Midbrain (tissue), 1 donor: ENCODE measurements around the gene CFAP100.

Source experiments
- DNase-seq: peaks from one replicate; lab custom pipeline; 2025; lab: John Stamatoyannopoulos, UW

CFAP100 gene

DNA sequence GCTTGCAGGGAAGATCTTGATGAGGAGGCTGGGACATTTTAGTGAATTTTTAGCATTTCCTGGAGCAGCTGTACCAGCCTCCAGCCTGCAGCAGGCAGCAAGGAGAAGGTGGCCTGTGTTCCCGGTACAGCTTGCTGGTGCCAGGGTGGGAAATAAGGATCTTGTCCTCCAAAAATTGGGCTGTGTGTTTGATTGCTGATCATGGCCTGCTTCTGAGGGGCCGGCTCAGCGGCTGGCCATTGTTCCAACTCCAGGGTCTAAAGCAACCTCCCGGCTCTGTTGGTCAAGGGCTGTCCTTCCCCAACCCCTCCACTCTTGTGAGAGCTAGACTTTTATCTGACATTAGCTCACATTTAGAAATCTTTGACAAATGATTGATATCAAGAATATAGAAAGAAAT lies 5.0 kb downstream of the CFAP100 start:
- no peak for DNase-seq

DNA sequence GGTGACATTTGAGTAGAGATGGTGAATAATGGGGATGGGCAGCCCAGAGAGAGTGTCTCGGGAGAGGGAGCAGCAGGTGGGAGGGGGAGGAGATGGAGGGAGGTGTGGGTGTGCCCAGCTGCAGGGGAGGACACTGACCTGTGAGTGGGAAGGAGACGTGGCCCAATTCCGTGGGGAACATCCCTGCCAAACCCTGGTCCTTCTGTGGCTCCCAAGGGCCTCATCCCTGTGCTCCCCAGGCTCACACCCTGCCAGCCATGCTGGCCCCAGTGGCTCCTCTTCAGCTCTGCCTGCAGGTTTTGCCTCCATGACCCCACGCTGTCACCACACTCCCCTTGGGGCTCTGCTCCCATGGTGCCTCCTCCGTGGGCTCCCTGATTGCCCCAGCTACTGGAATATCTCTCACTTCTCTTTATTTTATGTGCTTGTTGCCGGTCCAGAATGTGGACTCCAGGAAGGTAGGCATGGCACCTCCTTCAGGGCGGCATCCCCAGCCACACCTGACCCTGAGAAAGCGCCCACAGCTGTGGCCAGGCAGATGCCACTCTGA lies 7.0 kb downstream of the CFAP100 start:
- no peak for DNase-seq

DNA sequence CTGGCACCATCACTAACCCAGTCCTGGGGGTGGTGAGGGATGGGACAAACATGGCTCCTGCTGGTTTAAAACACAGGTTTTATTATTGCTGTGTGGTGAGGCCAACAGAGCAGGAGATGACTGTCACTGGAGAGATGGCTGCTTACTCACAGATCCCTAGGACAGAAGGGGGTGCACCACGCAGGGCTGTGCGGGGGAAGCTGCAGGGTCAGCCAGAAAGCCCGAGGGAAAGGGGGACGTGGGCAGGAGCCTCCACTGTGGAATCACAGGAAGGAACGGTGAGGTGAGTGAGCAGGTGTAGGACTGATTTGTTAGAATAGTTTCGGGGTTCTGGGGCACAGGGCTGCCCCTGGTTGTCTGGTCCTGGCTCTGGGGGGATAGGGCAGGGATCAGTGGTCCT lies 7.5 kb downstream of the CFAP100 start:
- DNase-seq, result no peak

DNA sequence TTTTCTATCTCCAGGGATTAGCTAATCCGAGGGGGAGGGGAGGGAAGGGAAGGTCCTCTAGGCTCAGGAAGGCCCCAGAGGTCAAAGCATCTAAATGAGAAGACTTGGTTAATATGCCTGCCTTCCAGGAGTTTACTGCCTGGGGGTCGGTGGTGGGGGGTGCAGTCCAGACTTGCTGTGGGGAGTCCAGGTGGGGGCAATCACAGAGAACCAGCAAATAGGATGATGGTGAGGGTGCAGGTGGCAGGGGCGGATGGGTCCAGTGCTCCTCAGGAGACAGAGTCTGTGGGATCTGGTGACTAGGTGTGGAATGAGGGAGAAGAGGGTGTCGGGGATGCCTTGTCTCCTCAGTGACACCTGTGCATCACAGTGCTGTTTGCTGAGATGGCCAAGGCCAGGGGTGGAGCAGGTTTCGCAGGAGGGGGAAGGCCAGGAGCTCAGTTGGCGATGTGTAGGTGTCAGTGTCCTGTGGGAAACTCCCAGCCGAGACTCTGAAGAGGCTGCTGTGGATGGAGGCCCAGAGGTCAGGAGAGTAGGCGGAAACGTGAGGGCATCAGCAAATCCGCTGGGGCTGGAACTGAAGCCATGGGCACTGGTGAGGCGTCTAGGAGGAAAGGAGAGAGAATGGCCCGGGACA lies 8.1 kb downstream of the CFAP100 start:
- DNase-seq, result no peak

DNA sequence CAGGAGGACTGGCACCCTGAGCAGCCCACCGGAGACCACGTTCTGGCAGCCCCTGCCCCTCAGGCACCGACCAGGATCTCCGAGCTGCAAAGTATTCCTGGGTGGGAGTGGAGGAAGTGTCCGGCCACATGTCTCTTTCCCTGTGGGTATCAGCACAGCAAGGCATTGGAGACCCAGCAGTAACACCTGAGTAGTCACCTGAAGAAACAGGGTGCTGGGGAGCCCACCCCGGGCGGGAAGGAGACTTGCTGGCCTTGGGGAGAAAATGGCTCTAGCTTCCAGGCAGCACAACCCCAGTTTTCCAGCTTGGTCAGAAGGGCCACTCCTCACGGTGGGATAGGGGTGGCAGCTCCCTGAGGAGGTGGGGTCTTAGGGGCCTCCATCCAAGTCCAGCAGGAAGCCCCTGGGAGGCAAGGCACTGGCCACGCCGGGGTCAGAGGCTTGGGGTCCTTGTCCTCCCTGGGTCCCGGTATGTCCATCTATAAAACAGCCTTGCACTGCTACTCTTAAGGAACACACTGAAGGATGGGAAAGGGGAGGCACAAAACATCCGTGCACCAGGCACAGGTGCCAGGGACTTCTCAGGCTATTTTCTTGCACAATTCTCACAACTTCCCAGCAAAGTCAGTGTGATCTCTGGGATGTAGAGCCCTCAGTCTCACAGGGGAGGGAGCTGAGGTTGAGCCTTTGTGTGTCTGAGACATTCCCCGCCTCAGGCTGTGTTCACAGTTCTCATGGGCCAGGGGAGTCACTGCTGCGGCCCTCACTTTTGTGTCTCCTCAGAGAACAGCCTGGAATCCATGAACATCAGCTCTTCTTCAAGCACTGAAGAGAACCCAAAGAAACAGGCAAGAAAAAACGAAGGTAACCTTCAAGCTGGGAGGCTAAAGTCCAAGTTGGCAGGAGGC lies 11.9 kb downstream of the CFAP100 start:
- DNase-seq, result no peak

DNA sequence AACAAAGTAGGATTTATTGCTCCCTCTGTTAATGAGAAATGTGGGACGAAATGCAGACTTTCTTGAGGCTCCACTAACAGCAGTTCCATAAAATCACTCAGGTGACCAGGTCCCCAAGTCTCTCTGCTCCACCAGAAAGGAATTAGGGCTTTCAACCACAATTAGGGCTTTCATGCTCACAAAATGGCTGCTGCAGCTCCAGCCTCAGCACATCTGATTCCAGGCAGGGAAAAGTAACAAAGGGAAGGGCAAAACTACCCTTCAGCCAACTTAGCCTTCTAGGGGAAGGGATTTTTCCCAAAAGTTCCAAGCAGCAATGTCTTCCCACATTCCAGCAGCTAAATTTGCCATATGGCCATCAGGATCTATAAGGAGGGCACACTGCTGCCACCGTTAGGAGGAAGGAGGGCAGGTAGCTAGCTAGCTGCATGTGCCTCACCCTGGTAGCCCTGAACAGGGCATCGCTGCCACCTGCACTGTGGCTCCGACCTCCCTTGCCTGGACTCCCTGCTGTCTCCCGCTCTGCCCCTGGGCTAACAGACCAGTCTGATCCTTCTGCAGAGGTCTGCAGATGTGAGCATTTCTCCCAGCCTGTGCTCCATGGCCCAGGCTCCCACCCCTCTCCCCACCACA lies 12.8 kb downstream of the CFAP100 start:
- no peak for DNase-seq

DNA sequence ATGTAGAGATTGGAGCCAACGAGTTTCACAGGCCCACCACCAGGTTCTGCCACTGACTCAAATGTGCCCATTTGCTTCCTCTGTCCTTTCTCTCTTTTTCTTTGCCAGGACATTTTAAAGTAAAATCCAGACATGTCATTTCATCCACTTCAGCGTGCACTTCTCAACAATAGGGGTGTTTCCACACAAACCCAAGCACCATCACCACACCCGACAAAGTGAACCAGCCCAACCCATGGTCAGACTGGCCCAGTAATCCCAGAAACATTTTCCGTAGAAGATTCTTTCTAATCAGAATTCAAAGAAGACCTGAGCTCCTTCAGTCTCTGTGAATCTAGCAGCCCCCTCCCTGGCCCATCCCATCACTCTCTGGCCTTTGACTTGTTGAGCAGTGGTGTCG lies 13.4 kb downstream of the CFAP100 start:
- no peak for DNase-seq

DNA sequence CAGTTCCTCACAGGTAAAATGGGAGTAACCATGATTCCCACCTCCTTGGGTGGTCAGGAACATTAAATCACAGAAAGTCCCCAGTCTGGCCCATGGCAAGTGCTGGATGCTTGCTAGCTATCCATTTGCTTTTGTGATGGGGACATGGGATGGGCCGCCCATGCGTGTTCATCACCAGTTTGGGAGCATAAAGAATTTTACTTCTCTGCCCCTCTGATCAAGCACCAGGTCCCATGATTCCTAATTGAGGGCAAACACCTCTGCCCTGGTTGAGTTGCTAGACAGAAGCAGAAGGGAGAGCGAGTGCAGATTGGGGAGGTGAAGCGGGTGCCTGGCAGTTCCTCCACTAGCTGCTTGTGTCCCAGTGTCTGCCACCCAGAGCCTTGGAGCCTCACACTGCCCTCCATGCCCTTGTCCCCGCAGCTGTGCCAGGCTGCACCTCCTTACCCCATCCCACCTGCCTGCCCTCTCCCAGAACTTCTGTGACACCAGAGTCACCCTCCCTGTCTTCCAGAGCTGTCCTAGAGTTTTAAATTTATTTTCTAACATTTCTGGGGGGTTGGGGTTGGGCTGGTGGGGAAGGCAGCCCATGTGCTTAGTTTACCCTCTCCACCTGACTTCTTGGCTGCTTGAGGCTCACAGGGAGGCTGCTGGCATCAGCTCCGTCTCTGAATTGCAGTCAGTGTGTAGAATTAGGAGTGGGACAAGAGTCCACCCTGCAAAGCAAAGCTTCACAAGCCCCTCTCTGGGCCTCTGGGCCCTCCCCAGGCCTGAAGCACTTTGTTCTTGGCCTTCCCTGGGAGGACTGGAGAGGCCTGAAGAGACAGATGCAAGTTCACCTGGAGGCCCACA lies 18.4 kb downstream of the CFAP100 start:
- no peak for DNase-seq

DNA sequence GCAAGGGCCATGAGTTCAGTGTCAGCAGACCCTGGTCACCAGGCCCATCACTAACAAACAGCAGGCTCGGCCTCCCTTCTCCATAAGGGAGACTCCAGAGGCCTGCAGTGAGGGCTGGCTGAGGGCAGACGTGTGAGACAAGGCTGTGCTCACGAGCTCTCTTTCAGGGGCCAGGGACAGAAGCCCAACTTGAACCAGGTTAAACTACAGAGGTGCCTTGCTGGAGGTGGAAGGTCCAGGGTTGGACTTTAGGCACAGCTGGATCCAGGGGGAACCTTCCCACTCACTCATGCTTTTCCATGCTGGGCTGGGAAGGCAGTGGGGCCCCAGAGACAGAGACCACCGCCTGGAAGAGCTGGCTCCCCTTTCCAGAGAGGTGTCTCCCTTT lies 19.0 kb downstream of the CFAP100 start:
- DNase-seq, result no peak

DNA sequence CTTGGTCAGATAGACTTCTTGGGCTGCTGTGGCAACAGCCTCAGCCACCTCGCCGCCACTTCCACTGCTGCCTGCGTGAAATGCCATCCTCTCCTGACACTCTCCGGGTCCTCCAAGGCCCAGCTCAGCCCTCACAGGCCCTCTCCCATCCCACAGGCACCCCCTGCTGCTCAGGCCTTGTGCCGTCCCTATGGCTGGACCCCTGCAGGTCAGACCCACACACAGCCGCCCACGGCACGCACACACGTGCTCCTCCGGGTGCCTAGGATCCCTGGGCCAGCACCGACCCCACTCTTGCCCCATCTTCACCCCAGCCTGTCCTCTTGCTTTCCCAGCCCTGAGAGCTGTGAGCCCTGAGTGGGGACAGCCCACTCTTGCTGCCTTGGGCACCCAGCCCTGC lies 19.7 kb downstream of the CFAP100 start:
- no peak for DNase-seq

DNA sequence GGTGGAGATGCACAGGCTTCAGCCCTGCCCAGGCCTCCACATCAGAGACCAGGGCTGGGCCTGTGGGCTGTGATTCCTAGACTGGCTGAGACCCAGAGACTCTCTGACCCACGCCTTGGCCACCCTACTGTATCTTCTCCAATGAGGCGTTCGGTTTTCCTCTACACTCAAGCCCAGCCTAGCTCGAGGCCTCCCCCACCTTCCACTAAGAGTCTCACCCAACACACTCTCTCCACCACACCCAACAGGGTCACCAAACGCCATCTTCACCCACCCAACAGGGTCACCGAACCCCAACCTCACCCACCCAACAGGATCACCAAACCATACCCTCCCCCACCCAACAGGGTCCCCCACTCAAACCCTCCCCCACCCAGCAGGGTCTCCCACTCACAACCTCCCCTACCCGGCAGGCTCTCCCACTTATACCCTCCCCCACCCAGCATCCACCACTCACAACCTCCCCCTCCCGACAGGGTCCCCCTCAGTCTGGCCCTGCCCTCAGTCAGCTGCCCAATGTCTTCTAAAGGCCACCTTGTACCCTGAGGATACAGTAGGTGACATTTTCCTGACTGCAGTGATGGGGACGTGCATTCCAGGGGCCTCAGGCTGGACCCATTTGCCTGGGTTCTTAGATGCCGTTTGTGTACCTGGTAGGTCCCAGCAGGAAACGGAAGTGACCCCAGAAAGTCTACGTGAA lies 20.4 kb downstream of the CFAP100 start:
- no peak for DNase-seq

DNA sequence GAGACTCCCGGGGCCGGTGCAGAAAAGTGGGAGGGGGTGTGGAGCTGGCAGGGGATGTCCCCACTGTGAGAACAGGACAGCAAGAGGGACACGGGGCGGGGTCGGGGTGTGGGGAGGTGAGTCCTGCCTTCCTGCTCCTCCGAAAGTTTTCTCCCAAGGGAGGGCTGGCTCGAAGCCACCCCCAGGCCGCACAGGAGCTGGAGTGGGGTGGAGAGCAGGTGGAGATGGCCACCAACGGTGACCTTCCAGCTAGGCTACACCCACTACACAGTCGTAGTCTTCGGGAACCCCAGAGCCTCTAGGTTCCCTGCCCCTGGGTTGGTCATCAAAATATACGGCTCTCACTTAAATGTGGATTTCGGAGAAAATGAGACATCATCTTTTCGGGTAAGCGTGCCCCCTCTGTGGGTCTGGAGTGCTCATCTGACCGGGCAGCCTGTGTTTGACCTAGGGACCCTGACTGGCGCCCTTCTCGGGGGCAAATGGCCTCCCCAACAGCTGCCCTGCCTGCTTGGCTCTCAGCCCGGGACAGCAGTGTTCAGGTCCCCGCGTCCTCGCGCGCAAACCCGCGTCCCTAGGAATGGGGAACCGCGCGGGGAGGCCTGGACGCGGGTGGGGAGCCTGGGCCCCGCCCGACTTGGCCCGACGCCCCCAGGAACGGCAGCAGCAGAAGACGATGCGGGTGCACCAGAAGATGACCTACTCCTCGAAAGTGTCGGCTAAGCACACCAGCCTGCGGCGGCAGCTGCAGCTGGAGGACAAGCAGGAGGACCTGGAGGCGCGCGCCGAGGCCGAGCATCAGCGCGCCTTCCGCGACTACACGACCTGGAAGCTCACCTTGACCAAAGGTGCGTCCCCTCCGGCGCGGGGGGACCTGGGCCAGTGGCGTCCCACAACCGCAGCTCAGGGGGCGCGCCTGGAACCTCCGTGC lies 21.2 kb downstream of the CFAP100 start:
- no peak for DNase-seq

DNA sequence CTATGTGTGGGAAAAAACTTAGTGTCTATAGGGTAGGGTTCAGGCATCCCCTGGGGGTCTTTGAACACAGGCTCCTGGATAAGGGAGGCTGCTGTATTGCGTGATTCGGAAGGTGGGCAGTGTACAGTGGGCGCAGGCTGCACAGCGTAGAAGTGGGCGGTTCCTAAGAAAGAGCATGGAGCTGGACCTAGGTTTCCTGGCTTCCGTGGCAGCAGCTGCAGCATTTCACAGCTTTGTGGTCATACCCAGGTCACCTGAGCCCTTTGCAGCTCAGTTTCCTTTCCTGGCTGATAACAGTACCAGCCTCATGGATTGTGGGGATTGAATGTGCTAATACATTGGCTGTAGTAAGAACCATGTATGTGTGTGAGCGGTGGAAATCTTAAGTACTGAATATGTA lies 22.2 kb downstream of the CFAP100 start:
- no peak for DNase-seq

DNA sequence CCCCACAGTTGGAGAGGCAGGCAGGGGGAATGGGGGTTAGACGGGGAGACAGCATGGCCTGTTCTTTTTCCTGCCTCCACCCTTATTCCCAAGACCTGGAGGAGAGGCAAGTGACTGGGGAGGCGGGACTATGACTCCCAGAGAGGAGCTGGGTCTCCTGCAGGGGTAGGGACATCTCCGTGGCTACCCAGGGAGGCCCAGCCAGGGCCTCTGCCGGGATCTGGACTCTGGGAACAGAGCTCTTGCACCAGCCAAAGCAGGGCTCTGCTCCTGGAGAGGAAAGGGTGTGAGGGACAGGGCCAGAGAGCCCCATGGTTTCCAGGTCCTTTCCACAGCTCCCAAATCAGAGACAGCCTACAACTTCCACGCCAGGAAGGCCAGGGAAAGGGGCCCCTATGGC lies 22.8 kb downstream of the CFAP100 start:
- DNase-seq, result no peak

DNA sequence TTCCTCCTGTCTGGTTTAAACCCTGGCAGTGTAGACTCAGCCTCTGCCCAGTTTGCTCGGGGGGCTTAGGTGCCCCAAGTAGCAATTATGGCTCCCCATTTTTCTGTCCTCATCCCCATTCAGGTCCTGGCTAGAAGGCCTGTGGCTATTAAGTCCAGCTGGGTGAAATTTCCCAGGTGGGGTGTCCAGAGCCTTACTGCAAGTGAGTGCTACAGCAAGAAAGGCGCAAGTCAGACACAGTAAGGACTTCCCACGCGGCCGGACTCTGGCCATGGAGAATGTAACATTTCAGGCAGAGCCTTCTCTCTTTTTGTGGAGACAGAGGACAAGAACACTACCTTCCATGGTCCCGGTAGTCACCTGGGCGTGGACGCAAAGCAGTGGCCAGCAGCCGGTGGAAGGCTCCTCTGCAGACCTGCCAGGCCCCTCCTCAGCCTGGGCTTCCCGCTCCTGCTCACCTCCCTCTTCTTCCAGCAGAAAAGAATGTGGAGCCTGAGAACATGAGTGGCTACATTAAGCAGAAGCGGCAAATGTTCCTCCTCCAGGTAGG lies 23.3 kb downstream of the CFAP100 start:
- no peak for DNase-seq

DNA sequence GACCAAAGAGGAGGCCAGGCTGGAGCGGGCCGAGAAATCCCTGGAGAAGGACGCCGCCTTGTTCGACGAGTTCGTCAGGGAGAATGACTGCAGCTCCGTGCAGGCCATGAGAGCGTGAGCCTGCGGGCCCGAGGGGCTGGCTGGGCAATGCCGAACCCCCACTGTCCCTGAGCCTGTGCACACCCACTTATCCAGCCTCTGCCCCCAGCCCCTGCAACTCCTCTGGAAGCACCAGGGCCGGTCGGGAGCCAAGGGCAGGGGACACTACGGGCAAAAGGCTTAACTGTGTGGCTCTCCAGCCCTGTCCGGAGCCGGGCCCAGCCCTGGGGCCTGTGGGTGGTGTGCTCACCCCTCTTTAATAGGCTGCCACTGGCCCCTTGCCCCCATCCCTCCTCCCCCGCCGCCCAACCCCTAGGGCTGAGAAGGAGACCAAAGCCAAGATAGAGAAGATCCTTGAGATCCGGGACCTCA lies 24.0 kb downstream of the CFAP100 start:
- no peak for DNase-seq

DNA sequence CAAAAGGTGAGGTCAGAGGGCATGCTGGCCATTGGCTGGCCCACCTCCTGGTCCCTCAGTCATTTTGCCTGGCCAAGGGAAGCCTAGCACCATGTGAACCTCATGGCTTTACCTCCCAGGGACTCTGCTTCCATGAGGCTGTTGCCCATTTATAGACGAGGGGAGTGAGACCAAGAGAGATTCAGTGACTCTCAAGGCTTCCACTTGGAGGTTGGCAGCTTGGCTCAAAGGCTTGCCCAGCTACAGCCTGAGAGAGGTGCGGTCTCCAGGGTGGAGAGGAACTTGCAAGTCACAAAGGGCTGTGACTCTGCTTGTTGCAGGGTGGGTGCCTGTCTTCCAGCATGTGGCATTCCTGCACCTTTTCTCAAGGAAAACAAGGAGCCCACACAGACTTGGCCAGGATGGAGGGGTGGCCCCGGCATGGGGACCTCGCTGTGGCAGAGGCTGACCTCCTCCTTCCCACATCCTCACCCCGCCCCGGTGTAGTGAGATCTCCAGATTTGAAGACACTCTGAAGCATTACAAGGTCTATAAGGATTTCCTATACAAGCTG lies 24.5 kb downstream of the CFAP100 start:
- DNase-seq, result no peak

DNA sequence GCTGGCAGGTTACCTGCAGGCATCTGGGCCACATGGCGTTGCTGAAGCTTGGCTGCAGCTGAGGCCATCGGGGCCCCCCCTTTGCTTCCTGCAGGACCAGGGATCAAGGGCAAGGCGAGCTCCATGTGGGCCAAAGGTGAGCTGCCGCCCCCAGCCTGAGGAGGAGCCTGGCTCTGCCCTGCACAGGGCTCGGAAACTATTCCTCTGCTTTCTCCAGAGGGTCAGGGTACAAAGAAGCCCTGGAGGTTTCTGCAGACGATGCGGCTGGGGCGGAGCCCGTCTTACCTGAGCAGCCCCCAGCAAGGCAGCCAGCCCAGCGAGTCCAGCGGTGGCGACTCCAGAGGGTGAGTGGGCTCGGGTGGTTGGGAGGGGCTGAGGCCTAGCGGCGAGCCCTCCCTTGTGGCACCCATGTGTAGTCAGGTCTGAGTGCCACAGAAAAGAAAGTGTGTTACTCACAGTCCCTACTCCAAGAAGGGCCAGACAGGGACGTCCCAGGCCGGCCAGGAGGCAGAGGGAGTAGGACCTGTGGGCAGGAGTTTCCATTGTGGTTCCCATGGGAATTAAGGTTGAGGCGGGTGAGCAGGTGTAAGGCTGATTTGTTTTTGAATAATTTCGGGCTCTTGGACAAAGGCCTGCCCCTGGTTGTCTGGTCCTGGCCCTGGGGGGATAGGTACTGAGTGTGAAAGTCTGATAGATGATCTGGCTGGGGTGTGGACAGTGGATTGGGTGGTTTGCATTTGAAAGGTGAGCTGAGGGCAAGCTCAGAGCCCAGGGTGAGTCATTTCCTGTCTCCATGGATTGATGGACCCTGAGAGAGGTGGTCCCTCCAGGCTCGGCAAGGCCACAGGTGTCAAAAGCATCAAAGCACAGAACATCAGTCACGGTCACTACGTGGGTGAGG lies 25.4 kb downstream of the CFAP100 start:
- DNase-seq, result no peak
